ENCODE data around the gene H2BK1. TPM values are rescaled to one million over a fixed set of nuclear protein-coding genes. Genes with fewer than 3 reads are reported as not detected.

H2BK1 gene
- total and polyA plus RNA-seq, 2 donors, result not detected

DNA sequence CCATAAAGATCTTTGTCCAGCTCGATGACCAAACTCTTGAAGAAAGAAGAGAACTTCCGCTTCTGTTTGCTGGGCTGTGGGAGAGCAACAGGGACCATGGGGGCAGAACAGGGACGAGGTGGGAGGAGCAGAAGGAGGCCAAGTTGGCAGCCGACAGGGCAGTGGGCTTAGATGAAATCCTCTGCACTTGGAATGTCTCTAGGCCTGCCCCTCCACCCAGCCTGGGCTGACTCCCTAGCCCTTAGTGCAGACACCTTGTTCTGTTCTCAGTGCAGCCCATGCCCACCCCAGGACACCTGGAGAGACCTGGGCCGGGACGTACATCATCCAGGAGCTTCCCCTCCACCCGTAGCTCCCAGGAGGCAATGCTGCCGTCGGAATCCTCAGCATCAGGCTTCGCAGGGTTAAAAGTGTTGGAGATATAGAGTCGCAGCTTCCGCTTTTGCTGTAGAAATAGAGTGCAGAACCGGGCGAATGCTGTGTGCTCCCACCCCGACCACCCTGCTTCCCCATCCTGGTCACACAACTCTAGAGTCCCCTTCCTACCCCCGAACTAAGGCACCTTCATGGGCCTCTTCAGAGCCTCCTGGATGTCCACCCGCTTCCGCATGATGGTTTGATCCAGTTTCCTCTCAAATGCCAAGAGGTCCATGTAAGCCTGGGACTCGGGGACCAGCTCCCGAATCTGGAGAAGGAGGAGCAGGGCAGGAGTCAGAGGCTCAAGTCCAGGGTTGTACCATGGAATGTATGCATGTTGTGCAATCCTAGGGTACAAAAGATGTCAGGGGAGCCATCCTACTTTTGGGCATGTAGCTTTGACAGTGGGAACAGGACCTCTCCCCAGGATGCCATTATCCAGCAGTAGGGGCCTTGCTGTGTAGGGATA is 32.1 kb upstream of the H2BK1 start:
- Histone ChIP-seq H3K4me3 (ENCODE audit: low read depth, low read length) (no peak overlapping the region), H3K36me3 (ENCODE audit: insufficient read depth) (no peaks in the 10 kb centered on the region), H3K27ac (ENCODE audit: low read depth) (no peak overlapping the region), H3K4me1 (ENCODE audit: insufficient read depth) (no peaks in the 10 kb centered on the region)
- WGBS, result 66% methylated on average over 20 of the region's 20 CpGs
- DNase-seq (ENCODE audit: extremely low spot score), result no peak

DNA sequence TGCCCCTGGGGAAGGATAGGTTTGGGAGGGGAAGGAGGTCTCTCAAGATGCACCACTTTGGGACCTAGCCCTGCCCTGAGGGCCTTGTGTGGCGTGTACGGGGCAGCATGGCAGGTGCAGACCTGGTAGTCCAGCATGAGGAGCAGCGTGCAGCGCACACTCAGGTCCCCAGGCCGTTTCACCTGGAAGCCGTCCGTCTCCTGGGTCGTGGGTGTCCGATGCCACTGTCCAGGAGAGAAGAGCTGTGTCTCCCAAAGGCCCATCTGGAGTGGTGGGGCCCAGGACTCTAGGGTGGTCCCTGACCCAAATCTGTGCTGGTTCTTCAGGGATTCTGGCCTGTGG is 31.4 kb upstream of the H2BK1 start:
- 91% methylated on average over 9 of the region's 9 CpGs for WGBS

DNA sequence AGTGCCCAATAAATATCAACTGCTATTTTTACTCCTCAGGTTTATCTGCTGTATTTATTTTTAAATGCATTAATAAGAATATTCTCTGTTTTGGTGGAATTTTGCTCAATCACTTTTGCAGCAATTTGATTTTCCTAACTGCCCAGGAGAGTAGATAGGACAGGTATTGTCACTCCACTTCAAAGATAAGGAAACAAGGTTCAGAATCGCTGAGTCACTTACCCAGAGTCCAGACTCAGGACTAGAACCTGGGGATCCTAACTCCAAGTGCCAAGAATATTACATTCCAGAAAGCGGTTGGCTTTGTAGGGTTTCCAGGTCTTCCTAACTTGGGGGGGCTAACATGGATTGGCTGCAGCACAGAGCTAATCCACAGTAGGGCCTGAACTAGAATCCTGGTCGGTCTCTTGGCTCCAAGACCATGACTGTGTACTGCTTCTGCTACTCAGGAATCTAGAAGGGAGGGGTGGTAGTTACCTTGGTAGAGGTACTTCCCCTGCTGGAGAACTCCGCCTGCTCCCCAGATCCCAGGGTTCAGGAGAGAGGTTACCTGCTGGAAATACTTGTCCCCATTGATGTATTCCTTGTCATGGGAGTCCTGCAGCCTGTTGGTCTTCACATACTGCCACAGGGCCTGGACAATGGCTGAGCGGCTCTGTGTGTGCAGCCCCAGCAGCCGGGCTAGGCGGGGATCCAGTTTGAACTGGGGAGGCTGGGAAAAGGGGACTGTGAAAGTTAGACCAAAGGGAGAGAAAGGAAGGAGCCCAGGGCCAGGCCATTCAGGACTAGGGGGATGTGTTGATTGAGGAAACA is 30.9 kb upstream of the H2BK1 start:
- Histone ChIP-seq H3K4me3 (ENCODE audit: low read depth, low read length) (no peak overlapping the region), H3K36me3 (ENCODE audit: insufficient read depth) (no peaks in the 10 kb centered on the region), H3K4me1 (ENCODE audit: insufficient read depth) (no peaks in the 10 kb centered on the region), H3K27ac (ENCODE audit: low read depth) (no peak overlapping the region)
- DNase-seq (ENCODE audit: extremely low spot score), result no peak
- WGBS, result 86% methylated on average over 7 of the region's 7 CpGs

More for the DNA sequence above, 31.4 kb upstream of the H2BK1 start:
- no peak overlapping the region for H3K27ac ChIP-seq (ENCODE audit: low read depth)
- DNase-seq (ENCODE audit: extremely low spot score), result no peak
- H3K4me3 ChIP-seq (ENCODE audit: low read depth, low read length), result no peak overlapping the region
- H3K4me1 ChIP-seq (ENCODE audit: insufficient read depth), result no peaks in the 10 kb centered on the region
- H3K36me3 ChIP-seq (ENCODE audit: insufficient read depth), result no peaks in the 10 kb centered on the region

DNA sequence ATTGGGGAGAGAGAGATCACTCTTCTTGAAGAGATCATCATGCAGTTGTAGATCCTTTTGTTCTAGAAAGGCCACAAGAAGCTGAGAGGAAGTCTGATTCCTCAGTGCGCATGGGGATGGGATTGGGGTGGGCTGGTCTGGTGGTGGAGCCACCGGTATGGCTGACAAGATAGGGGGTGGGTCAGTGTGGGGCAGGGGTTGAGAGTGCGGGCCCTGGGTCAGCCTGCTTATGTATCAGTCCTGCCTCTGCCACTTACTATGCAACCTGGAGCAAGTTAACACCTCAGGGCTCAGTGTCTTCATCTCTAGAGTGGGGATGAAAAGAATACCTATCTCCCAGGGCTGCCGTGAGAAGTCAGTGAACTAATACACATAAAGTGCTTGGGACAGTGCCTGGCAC is 30.2 kb upstream of the H2BK1 start:
- no peak for DNase-seq (ENCODE audit: extremely low spot score)
- Histone ChIP-seq H3K27ac (ENCODE audit: low read depth) (no peak overlapping the region), H3K4me1 (ENCODE audit: insufficient read depth) (no peaks in the 10 kb centered on the region), H3K36me3 (ENCODE audit: insufficient read depth) (no peaks in the 10 kb centered on the region), H3K4me3 (ENCODE audit: low read depth, low read length) (no peak overlapping the region)
- 73% methylated on average over 4 of the region's 4 CpGs for WGBS

DNA sequence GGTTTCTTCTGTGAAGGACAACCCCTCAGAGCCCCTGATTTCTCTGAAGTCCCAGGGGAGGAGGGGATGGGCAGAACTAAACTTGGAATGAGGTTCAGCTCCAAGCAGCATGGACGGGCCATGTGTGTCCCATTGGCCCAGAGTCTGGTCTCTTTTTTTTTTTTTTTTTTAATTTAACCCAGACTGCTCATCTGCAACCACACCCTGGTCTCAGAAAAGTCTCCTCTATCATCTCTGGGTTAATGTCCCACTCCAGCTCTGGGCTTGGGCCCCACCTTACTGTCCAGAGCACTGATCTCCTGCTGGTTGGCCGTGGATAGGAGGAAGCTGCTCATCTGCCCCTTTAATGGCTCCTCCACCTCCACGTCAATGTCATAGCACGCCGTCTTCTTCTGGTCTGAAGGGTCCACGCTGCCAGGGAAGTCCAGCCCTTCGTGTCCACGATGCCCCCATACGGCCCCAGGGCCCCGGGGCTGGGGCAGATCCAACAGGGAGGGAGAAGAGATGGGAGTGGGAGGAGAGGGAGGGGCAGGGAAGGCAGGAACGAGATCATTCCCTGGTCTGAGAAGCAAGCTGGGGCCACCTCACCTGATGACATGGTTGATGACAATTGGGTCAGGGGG is 29.7 kb upstream of the H2BK1 start:
- H3K36me3 ChIP-seq (ENCODE audit: insufficient read depth), result no peaks in the 10 kb centered on the region
- 49% methylated on average over 11 of the region's 11 CpGs for WGBS
- H3K4me1 ChIP-seq (ENCODE audit: insufficient read depth), result no peaks in the 10 kb centered on the region
- DNase-seq (ENCODE audit: extremely low spot score), result no peak
- H3K27ac ChIP-seq (ENCODE audit: low read depth), result no peak overlapping the region
- no peak overlapping the region for H3K4me3 ChIP-seq (ENCODE audit: low read depth, low read length)

DNA sequence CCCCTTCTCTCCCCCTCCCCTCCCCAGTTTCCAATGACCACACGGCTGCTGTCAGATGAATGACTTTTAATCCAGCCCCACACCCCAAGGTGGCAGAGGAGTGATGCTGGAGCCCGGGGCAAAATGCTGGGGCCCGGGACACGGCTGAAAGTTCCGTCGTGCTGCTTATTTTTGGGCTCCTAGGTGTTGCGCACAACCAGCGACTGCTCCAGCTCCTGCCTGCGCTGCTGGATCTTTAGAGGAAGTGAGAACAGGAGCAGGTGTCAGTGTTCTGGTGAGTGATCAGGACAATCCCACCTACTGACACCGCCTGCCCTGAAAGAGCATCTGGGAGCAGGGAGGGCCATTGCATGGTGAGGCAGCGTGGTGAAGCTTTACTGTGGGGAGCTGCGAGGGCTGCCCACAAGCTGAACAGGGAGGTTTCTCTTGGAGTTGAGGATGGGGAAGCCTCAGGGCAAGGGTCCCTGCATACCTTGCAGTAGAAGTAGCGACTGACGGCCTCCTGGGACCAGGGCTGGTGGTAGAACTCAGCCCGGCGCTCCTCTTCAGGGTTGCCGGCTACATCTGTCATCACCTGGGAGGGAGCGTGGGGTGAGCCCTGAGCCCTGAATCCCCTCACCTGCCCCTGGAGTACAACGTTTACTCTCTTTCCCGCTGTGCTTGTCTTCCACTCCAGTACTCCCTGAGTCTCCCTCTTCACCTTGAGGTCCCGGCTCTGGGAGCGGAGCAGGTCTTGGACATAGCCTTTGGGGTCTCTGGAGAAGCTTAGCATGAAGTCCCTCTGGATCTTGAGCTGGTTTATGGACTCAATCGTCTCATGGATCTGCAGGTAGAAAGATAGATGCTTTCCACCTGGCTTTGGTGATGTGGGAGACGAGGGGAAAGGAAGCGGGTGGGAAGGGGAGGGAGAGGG is 28.9 kb upstream of the H2BK1 start:
- no peak overlapping the region for H3K27ac ChIP-seq (ENCODE audit: low read depth)
- no peak overlapping the region for H3K4me3 ChIP-seq (ENCODE audit: low read depth, low read length)
- no peak for DNase-seq (ENCODE audit: extremely low spot score)
- no peaks in the 10 kb centered on the region for H3K4me1 ChIP-seq (ENCODE audit: insufficient read depth)
- no peaks in the 10 kb centered on the region for H3K36me3 ChIP-seq (ENCODE audit: insufficient read depth)
- 84% methylated on average over 25 of the region's 25 CpGs for WGBS

DNA sequence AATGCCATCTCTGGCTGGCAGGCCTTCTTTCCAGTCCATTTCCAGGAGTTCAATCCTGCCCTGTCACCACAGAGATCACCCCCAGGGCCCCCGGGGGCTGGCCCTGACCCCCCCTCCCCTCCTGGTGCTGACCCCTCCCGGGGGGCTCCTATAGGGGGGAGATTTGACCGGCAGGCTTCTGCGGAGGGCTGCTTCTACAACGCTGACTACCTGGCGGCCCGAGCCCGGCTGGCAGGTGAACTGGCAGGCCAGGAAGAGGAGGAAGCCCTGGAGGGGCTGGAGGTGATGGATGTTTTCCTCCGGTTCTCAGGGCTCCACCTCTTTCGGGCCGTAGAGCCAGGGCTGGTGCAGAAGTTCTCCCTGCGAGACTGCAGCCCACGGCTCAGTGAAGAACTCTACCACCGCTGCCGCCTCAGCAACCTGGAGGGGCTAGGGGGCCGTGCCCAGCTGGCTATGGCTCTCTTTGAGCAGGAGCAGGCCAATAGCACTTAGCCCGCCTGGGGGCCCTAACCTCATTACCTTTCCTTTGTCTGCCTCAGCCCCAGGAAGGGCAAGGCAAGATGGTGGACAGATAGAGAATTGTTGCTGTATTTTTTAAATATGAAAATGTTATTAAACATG is 28.0 kb upstream of the H2BK1 start:
- DNase-seq (ENCODE audit: extremely low spot score), result no peak
- 72% methylated on average over 17 of the region's 17 CpGs for WGBS
- Histone ChIP-seq H3K4me3 (ENCODE audit: low read depth, low read length) (no peak overlapping the region), H3K36me3 (ENCODE audit: insufficient read depth) (no peaks in the 10 kb centered on the region), H3K4me1 (ENCODE audit: insufficient read depth) (no peaks in the 10 kb centered on the region), H3K27ac (ENCODE audit: low read depth) (no peak overlapping the region)

DNA sequence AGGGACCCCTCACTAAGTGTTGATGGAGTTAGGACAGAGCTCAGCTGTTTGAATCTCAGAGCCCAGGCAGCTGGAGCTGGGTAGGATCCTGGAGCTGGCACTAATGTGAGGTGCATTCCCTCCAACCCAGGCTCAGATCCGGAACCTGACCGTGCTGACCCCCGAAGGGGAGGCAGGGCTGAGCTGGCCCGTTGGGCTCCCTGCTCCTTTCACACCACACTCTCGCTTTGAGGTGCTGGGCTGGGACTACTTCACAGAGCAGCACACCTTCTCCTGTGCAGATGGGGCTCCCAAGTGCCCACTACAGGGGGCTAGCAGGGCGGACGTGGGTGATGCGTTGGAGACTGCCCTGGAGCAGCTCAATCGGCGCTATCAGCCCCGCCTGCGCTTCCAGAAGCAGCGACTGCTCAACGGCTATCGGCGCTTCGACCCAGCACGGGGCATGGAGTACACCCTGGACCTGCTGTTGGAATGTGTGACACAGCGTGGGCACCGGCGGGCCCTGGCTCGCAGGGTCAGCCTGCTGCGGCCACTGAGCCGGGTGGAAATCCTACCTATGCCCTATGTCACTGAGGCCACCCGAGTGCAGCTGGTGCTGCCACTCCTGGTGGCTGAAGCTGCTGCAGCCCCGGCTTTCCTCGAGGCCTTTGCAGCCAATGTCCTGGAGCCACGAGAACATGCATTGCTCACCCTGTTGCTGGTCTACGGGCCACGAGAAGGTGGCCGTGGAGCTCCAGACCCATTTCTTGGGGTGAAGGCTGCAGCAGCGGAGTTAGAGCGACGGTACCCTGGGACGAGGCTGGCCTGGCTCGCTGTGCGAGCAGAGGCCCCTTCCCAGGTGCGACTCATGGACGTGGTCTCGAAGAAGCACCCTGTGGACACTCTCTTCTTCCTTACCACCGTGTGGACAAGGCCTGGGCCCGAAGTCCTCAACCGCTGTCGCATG is 27.2 kb upstream of the H2BK1 start:
- H3K4me1 ChIP-seq (ENCODE audit: insufficient read depth), result no peaks in the 10 kb centered on the region
- H3K36me3 ChIP-seq (ENCODE audit: insufficient read depth), result no peaks in the 10 kb centered on the region

DNA sequence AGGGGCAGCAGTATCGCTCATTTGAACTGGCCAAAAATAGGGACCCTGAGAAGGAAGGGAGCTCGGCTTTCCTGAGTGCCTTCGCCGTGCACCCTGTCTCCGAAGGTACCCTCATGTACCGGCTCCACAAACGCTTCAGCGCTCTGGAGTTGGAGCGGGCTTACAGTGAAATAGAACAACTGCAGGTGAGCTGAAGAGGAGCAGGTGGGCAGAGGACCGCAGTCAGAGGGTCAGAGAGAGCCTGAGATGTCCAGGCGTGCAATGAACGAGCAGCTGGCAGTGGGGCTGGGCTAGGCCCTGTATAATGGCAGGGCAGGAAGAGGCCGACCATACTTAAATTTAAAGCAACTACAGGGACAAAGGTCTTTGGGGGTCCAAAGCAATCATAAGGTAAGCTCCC is 26.1 kb upstream of the H2BK1 start:
- 88% methylated on average over 13 of the region's 13 CpGs for WGBS
- no peak for DNase-seq (ENCODE audit: extremely low spot score)
- H3K4me1 ChIP-seq (ENCODE audit: insufficient read depth), result no peaks in the 10 kb centered on the region
- no peak overlapping the region for H3K4me3 ChIP-seq (ENCODE audit: low read depth, low read length)
- H3K36me3 ChIP-seq (ENCODE audit: insufficient read depth), result no peaks in the 10 kb centered on the region
- H3K27ac ChIP-seq (ENCODE audit: low read depth), result no peak overlapping the region

More for the DNA sequence above, 27.2 kb upstream of the H2BK1 start:
- 83% methylated on average over 44 of the region's 44 CpGs for WGBS
- Histone ChIP-seq H3K27ac (ENCODE audit: low read depth) (no peak overlapping the region), H3K4me3 (ENCODE audit: low read depth, low read length) (no peak overlapping the region)
- no peak for DNase-seq (ENCODE audit: extremely low spot score)

DNA sequence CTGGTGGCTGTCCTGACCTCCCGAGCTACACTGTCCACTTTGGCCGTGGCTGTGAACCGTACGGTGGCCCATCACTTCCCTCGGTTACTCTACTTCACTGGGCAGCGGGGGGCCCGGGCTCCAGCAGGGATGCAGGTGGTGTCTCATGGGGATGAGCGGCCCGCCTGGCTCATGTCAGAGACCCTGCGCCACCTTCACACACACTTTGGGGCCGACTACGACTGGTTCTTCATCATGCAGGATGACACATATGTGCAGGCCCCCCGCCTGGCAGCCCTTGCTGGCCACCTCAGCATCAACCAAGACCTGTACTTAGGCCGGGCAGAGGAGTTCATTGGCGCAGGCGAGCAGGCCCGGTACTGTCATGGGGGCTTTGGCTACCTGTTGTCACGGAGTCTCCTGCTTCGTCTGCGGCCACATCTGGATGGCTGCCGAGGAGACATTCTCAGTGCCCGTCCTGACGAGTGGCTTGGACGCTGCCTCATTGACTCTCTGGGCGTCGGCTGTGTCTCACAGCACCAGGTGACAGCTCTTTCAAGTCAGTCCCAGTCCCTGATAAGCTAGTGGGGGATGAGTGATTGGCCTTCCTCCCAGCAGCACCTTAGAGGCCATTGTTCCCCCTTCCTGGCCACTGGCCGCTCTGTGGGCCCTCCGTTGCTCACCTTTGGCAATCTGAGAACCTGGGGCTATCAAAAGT is 25.0 kb upstream of the H2BK1 start:
- no peak overlapping the region for H3K4me3 ChIP-seq (ENCODE audit: low read depth, low read length)
- no peak for DNase-seq (ENCODE audit: extremely low spot score)
- no peak overlapping the region for H3K27ac ChIP-seq (ENCODE audit: low read depth)
- 91% methylated on average over 28 of the region's 28 CpGs for WGBS
- H3K4me1 ChIP-seq (ENCODE audit: insufficient read depth), result no peaks in the 10 kb centered on the region
- no peaks in the 10 kb centered on the region for H3K36me3 ChIP-seq (ENCODE audit: insufficient read depth)

DNA sequence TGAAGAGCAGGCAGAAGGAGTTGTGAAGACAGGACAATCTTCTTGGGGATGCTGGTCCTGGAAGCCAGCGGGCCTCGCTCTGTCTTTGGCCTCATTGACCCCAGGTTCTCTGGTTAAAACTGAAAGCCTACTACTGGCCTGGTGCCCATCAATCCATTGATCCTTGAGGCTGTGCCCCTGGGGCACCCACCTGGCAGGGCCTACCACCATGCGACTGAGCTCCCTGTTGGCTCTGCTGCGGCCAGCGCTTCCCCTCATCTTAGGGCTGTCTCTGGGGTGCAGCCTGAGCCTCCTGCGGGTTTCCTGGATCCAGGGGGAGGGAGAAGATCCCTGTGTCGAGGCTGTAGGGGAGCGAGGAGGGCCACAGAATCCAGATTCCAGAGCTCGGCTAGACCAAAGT is 23.5 kb upstream of the H2BK1 start:
- no peak for DNase-seq (ENCODE audit: extremely low spot score)
- H3K27ac ChIP-seq (ENCODE audit: low read depth), result no peak overlapping the region
- no peaks in the 10 kb centered on the region for H3K4me1 ChIP-seq (ENCODE audit: insufficient read depth)
- H3K4me3 ChIP-seq (ENCODE audit: low read depth, low read length), result no peak overlapping the region
- H3K36me3 ChIP-seq (ENCODE audit: insufficient read depth), result no peaks in the 10 kb centered on the region
- 86% methylated on average over 9 of the region's 9 CpGs for WGBS
